AG09319 (cell line): ENCODE measurements around the gene DPYD.

Experiments
- DNase-seq: peaks from one replicate; pipeline ENCODE4 v3.0.0-alpha.2; 2010; ENCODE audit warnings: low read depth; ENCODE audit errors: extremely low read depth
- CTCF ChIP-seq: IDR thresholded peaks from 2 replicates; pipeline ENCODE4 v1.5.1; 2011; ENCODE audit warnings: low read depth, mild to moderate bottlenecking, inconsistent platforms, low read length, moderate library complexity

The DPYD gene

GRCh38 chr1:97348599-97349265, 572.1 kb downstream of the DPYD start:
- TF ChIP-seq CTCF = no peak

GRCh38 chr1:97340951-97341350, 579.9 kb downstream of the DPYD start:
- no peak for TF ChIP-seq CTCF
- peak; percentile 18 for DNase-seq

More at GRCh38 chr1:97348599-97349265, 572.1 kb downstream of the DPYD start:
- no peak for DNase-seq

GRCh38 chr1:97338347-97338746, 582.5 kb downstream of the DPYD start:
- TF ChIP-seq CTCF = no peak
- DNase-seq = no peak

GRCh38 chr1:97337250-97338030, 583.4 kb downstream of the DPYD start:
- DNase-seq = no peak
- no peak for TF ChIP-seq CTCF

GRCh38 chr1:97334454-97334853, 586.4 kb downstream of the DPYD start:
- no peak for DNase-seq
- TF ChIP-seq CTCF = no peak

- no peak for DNase-seq
- TF ChIP-seq CTCF = no peak
These were observed 588.1 kb downstream of the DPYD start for GRCh38 chr1:97332716-97333115.

GRCh38 chr1:97331165-97331564, 589.7 kb downstream of the DPYD start:
- no peak for TF ChIP-seq CTCF
- DNase-seq = no peak
